AG04449 (cell line): ENCODE data around the gene ZNF283.

Experiments used
- CTCF ChIA-PET: fragments of 350-600 bp; formaldehyde crosslinking; extraction: SDS; loops from one replicate; lab custom pipeline; 2021; ENCODE audit warnings: antibody characterized with exemption; lab: Yijun Ruan, JAX
- POLR2A ChIA-PET: fragments of 400-600, 350-600 bp; formaldehyde crosslinking; extraction: SDS; loops from one replicate; lab custom pipeline; 2020; ENCODE audit warnings: antibody characterized with exemption, inconsistent platforms; lab: Yijun Ruan, JAX
- DNase-seq: peaks from one replicate; pipeline ENCODE4 v3.0.0-alpha.2; 2010; ENCODE audit warnings: low read depth, low spot score
- H3K4me3 ChIP-seq: 2 replicates; pipeline ENCODE4 v1.5.1; 2011; ENCODE audit warnings: low read depth, mild to moderate bottlenecking, control low read depth, low read length
- TF ChIP-seq, protein P1 (sequence below): IDR thresholded peaks from one replicate; pipeline ENCODE4 v1.5.1; 2011; ENCODE audit warnings: mild to moderate bottlenecking, moderate library complexity, low read length, control low read depth, inconsistent platforms; ENCODE audit not compliant: insufficient read depth; ENCODE audit errors: missing control alignments

ZNF283 gene

DNA sequence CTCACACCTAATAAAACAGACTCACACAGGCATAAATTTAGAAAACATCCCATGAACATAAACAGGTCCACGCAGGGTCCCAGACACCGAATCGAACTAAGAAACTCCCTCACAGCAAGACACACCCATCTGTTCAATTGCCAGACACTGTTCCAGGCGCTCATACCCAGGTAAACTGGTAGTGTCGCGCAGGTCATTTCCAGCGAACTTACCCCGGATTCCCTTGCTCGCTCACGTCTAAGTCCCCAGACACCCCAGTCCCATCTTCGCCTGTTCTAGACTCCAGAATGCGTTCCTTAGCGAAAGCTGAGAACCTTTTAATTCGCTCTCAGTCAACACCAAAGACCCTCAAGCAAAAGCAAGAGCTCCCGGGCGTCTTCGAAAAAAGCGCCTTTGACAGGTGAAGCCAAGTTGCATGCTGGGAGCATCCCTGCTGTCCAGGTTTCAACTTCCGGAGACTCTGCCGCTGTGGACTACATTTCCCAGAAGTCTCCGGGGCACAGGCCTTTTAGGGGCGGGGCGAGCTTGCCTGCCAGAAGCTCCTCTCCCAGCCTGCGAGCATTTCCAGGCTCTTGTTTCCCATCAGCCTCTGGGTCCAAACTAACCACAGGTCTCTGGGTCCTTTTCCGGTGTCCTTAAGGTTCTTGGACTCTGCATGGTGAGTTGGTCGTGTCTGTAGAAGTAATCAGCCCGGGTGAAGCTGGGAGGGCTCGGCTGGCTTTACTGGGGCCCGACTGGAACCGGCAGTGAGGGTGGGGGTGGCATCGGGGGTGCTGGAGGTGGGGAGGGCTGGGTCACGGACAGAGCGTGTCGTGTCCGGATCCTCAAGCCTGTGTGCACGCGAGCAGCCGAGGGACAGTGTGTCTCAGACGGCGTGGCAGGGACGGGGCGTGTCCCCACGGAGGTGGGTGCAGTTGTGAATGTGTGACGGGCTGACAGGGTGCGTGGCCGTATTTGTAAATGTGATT, at the start of gene ZNF283:
ZNF283 (plus strand) TSS at position 535 of the 968 bp plus-strand sequence. CDS start 6,184 bp downstream, outside the sequence.
- ChIA-PET POLR2A (interaction anchor here (0.6 to 0.9 kb wide), 3 partner anchors 36 to 385 kb away, joined by 3 to 7 read pairs (median 4); partner anchors contain the start of gene ZNF227), CTCF (no interaction called here)
- peak; percentile 37 for DNase-seq
- TF ChIP-seq, protein P1, sequence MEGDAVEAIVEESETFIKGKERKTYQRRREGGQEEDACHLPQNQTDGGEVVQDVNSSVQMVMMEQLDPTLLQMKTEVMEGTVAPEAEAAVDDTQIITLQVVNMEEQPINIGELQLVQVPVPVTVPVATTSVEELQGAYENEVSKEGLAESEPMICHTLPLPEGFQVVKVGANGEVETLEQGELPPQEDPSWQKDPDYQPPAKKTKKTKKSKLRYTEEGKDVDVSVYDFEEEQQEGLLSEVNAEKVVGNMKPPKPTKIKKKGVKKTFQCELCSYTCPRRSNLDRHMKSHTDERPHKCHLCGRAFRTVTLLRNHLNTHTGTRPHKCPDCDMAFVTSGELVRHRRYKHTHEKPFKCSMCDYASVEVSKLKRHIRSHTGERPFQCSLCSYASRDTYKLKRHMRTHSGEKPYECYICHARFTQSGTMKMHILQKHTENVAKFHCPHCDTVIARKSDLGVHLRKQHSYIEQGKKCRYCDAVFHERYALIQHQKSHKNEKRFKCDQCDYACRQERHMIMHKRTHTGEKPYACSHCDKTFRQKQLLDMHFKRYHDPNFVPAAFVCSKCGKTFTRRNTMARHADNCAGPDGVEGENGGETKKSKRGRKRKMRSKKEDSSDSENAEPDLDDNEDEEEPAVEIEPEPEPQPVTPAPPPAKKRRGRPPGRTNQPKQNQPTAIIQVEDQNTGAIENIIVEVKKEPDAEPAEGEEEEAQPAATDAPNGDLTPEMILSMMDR, result no peak
- peak within 1 kb of the TSS; percentile 77 for H3K4me3 ChIP-seq

DNA sequence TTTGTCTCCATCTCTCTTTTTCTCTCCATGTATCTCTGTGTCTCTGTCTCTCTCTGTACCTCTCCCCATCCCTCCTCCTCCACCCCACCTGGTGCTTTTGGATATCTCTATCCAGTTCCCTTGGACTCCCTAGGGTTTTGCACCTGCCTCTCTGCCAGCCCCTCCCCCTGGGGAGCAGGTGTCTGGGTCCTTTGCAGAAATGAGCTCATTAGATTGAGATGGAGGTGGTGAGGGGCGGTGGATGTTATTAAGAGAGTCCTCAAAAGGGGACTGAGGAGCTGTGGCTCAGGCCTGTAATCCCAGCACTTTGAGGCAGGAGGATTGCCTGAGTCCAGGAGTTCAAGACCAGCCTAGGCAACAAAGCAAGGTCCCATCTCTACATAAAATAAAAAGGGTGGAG, 48.5 kb upstream of the ZNF283 start:
- TF ChIP-seq, protein P1, result no peak
- POLR2A ChIA-PET, result interaction anchor here (2.8 kb wide), 1 partner anchor 14 kb away, joined by 10 read pairs; no protein-coding TSS in a partner anchor
- no peak for DNase-seq
- no peak overlapping the region for H3K4me3 ChIP-seq
- CTCF ChIA-PET, result interaction anchor here (1.3 to 8.0 kb wide), 6 partner anchors 12 to 109 kb away, joined by 4 to 92 read pairs (median 6); partner anchors contain the start of genes PLAUR and SMG9

DNA sequence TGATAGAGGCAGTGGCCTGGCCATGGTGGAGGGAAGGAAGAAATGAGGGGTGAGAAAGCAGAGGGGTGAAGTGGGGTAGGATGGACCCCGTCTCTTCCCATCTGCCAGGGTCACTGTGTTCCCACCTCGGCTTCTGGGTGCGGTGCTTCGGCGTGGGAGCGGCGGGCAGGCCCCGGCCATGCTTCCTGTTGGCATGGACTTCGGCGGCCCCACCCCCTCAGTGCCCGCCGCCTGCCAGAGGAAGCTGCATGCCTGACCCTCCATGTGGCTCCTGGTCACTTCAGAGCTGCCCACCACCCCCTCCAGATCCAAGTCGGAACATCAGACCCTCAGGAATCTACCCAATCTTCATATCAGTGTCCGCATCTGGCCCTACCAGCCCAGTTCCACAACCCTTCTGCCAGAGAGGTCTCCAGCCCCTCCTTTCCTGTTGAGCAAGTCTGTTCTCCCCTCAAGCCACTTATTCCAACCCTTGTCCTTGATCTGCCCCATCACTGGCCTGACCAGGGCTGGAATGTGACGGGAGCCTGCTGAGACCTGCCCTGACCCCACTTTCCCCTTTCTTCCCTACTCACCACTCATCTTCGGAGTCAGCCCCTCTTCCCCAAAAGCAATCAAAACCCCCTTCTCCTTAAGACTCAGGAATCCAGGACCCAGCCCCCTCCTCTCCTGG, 47.8 kb upstream of the ZNF283 start:
- DNase-seq, result no peak
- TF ChIP-seq, protein P1, result no peak
- ChIA-PET POLR2A (interaction anchor here (1.1 to 2.8 kb wide), 2 partner anchors 14 to 27 kb away, joined by 3 to 10 read pairs; no protein-coding TSS in a partner anchor), CTCF (interaction anchor here (1.0 to 8.0 kb wide), 9 partner anchors 9 to 109 kb away, joined by 3 to 92 read pairs (median 5); partner anchors contain the start of genes PLAUR and SMG9)
- no peak overlapping the region for H3K4me3 ChIP-seq

DNA sequence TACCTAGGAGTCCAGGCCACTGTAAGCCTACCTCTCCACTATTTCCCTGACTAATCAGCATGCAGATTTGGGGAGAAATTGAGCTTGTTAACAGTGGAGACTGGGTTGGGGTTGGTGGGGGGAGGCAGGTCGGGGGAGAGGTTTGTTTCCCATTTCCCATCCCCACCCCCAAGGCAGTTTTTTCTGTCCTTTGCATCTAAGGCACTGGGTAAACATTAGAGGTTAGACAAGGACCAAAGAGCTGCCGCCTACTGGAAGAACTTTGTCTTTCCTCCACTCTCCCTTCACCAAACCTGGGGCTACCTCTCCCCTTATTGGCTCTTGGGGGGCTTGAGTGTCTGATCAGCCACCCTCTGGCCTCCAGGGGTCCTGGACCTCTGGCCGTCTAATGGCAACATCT, 47.3 kb upstream of the ZNF283 start:
- no peak for DNase-seq
- TF ChIP-seq, protein P1, result no peak
- ChIA-PET CTCF (interaction anchor here (1.0 to 8.0 kb wide), 6 partner anchors 10 to 35 kb away, joined by 3 to 92 read pairs (median 6); no protein-coding TSS in a partner anchor), POLR2A (interaction anchor here (1.1 kb wide), 1 partner anchor 27 kb away, joined by 3 read pairs; no protein-coding TSS in a partner anchor)
- H3K4me3 ChIP-seq, result no peak overlapping the region

DNA sequence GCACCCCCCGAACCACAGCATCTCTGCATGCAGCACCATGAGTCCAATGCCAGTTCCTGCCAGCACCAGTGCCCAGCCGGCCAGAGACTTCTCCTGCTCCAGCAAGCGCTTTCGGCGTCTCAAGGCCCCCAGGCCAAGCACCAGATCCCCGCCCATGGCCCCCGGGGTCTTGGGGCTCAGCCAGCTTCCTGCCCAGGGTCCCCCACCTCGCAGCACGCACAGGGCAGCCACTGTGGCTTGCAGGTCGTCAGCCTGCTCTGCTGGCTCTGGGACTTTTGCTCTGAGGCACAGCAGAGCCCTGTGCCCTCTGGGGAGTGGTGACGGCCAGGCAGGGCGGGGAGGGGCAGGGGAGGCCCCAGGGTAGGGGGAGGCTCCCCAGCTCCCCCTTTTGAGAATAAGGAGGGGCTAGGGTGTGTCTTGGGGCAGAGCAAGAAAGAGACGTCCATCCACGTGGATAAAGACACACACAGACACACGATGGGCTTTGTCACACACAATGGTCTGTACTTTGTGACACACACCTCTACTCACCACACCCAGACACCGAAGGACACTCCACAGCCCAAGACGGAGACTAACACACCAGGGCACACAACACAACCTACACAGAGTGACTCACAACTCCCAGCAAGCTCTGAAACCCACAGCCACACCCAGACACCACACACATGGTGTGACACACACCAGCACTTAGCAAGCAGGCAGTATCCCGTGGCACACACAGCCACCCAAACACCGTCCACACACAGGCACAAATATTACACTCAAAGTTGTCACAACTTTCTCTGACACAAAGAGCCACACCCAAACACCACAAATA, 46.2 kb upstream of the ZNF283 start, which contains the start of gene KCNN4:
KCNN4 (minus strand) TSS at position 268 of the 820 bp plus-strand sequence; CDS start at position 156, 112 bp downstream.
- TF ChIP-seq, protein P1, result no peak
- no peak for DNase-seq
- CTCF ChIA-PET, result interaction anchor here (1.0 to 8.0 kb wide), 5 partner anchors 14 to 36 kb away, joined by 4 to 92 read pairs (median 8); no protein-coding TSS in a partner anchor
- POLR2A ChIA-PET, result interaction anchor here (0.6 to 1.1 kb wide), 3 partner anchors 16 to 94 kb away, joined by 3 to 4 read pairs (median 3); no protein-coding TSS in a partner anchor
- no peak within 1 kb of the TSS; the same call in 1 of the 2 replicates for H3K4me3 ChIP-seq
